SU-DHL-6 (cell line): ENCODE data around the gene FADS6.

Experiments
- H2AFZ ChIP-seq: fragments of 200-600 bp; sonication (generic); 2 replicates; pipeline ENCODE4 v1.6.1; 2014; ENCODE audit warnings: low read depth, mild to moderate bottlenecking, moderate library complexity, mixed read lengths, antibody characterized with exemption, low read length; ENCODE audit not compliant: severe bottlenecking
- H3F3A ChIP-seq: fragments of 200-600 bp; shearing (Covaris generic); 2 replicates; pipeline ENCODE4 v1.6.0; 2016; ENCODE audit warnings: antibody characterized with exemption, mild to moderate bottlenecking; ENCODE audit not compliant: insufficient read depth
- H3K27ac ChIP-seq: fragments of 200-600 bp; sonication (generic); 2 replicates; pipeline ENCODE4 v1.5.1; 2016; ENCODE audit warnings: low read depth, mild to moderate bottlenecking, low read length, moderate library complexity, mixed read lengths
- H3K27me3 ChIP-seq: fragments of 200-600 bp; sonication (generic), shearing (Covaris generic); 2 replicates; pipeline ENCODE4 v1.6.0; 2014; ENCODE audit warnings: mild to moderate bottlenecking, low read length
- H3K36me3 ChIP-seq: fragments of 200-600 bp; sonication (generic); 2 replicates; pipeline ENCODE4 v1.6.1; 2014; ENCODE audit warnings: mild to moderate bottlenecking, low read length, mixed read lengths
- H3K4me2 ChIP-seq: fragments of 300-600, 200-600 bp; shearing (Covaris generic), sonication (generic); 2 replicates; pipeline ENCODE4 v1.6.0; 2014; ENCODE audit warnings: low read length, low read depth, mild to moderate bottlenecking; ENCODE audit not compliant: poor library complexity, severe bottlenecking
- H3K4me3 ChIP-seq: fragments of 200-600 bp; sonication (generic); 2 replicates; pipeline ENCODE4 v1.5.1; 2014; ENCODE audit warnings: antibody characterized with exemption, low read length, mild to moderate bottlenecking, mixed read lengths; ENCODE audit not compliant: insufficient read depth, poor library complexity, severe bottlenecking
- H3K79me2 ChIP-seq: fragments of 200-600 bp; sonication (generic); 2 replicates; pipeline ENCODE4 v1.6.1; 2014; ENCODE audit warnings: mild to moderate bottlenecking, low read length, moderate library complexity; ENCODE audit not compliant: insufficient read depth
- H3K9ac ChIP-seq: fragments of 200-600 bp; sonication (generic); 2 replicates; pipeline ENCODE4 v1.7.0; 2014; ENCODE audit warnings: mild to moderate bottlenecking, low read length
- H3K9me2 ChIP-seq: fragments of 200-600 bp; sonication (generic); replicated peaks from 2 replicates; pipeline ENCODE4 v1.6.1; 2014; ENCODE audit warnings: low read length; ENCODE audit not compliant: insufficient read depth
- H3K9me3 ChIP-seq: fragments of 200-600 bp; sonication (generic); 2 replicates; pipeline ENCODE4 v1.6.1; 2014; ENCODE audit warnings: low read length, mixed read lengths; ENCODE audit not compliant: insufficient read depth
- H4K20me1 ChIP-seq: fragments of 200-600 bp; sonication (generic); 2 replicates; pipeline ENCODE4 v1.6.1; 2014; ENCODE audit warnings: low read depth, mild to moderate bottlenecking, antibody characterized with exemption, low read length, moderate library complexity, mixed read lengths
- CTCF ChIP-seq: fragments of 200-600 bp; sonication (generic); IDR thresholded peaks from one replicate; pipeline ENCODE4 v1.5.1; 2017; ENCODE audit warnings: antibody characterized with exemption, mild to moderate bottlenecking, low read length, moderate library complexity; ENCODE audit not compliant: insufficient read depth, poor library complexity, severe bottlenecking
- EZH2phosphoT487 ChIP-seq: fragments of 200-600 bp; sonication (generic), shearing (Covaris generic); conservative IDR thresholded peaks from 2 replicates; pipeline ENCODE4 v1.6.1; 2018; ENCODE audit warnings: mild to moderate bottlenecking, antibody characterized with exemption, low read length, moderate library complexity, mixed read lengths

FADS6 gene

GRCh38 chr17:74827800-74828199, 65.6 kb downstream of the FADS6 start:
- no peaks in the 10 kb centered on the region for H3K79me2 ChIP-seq
- no peak overlapping the region for H3K4me2 ChIP-seq
- H2AFZ ChIP-seq: no peak overlapping the region
- no peaks in the 10 kb centered on the region for H3K9me3 ChIP-seq
- H3F3A ChIP-seq: no peaks in the 10 kb centered on the region
- no peak overlapping the region for H3K27ac ChIP-seq
- H3K9me2 ChIP-seq: no peaks in the 10 kb centered on the region
- H3K4me3 ChIP-seq: no peak overlapping the region
- no peak for TF ChIP-seq EZH2phosphoT487
- no peak for TF ChIP-seq CTCF
- H3K27me3 ChIP-seq: no peaks in the 10 kb centered on the region
- H3K36me3 ChIP-seq: no peaks in the 10 kb centered on the region
- H4K20me1 ChIP-seq: no peaks in the 10 kb centered on the region
- H3K9ac ChIP-seq: no peak overlapping the region
